ENCODE data around the gene ANXA2.

DNA sequence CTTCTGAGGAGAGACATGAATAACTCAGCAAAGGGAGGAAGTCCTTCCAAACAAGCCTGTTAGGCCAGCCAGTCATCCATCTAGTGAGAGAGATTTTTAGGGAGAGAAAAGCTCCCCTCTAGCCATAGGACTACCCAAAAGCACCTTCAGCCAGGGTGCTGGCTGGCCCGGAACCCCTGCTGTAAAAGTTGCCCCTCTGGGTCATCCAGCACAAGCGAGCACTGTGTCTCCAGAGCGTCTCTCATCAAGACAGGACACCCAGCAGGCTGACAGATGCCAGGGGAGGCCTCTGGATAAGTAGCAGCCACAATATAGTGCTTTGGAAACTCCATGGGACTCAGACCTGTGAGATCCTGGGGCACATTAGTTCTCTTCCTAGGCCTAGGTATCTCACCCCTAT lies 24.5 kb downstream of the ANXA2 start:
- TF ChIP-seq POLR2A (IDR thresholded peaks at IDR 0.05): no peak
- TF ChIP-seq, protein P1, sequence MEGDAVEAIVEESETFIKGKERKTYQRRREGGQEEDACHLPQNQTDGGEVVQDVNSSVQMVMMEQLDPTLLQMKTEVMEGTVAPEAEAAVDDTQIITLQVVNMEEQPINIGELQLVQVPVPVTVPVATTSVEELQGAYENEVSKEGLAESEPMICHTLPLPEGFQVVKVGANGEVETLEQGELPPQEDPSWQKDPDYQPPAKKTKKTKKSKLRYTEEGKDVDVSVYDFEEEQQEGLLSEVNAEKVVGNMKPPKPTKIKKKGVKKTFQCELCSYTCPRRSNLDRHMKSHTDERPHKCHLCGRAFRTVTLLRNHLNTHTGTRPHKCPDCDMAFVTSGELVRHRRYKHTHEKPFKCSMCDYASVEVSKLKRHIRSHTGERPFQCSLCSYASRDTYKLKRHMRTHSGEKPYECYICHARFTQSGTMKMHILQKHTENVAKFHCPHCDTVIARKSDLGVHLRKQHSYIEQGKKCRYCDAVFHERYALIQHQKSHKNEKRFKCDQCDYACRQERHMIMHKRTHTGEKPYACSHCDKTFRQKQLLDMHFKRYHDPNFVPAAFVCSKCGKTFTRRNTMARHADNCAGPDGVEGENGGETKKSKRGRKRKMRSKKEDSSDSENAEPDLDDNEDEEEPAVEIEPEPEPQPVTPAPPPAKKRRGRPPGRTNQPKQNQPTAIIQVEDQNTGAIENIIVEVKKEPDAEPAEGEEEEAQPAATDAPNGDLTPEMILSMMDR (IDR thresholded peaks at IDR 0.05): no peak
